SK-N-SH treated with all-trans-retinoic acid at 6 μM for 48 hours (cell line): ENCODE results near the gene AMBP.

ENCODE experiments used
- ARNTL ChIP-seq: fragments of 450-650 bp; formaldehyde crosslinking; IDR thresholded peaks from 2 replicates; pipeline ENCODE4 v1.5.0; 2020; ENCODE audit warnings: low read depth, mild to moderate bottlenecking, moderate library complexity, borderline replicate concordance
- ESRRG ChIP-seq: fragments of 250-450 bp; sonication (Bioruptor Pico); IDR thresholded peaks from 2 replicates; pipeline ENCODE4 v1.6.1; 2021; ENCODE audit warnings: mild to moderate bottlenecking
- OSR1 ChIP-seq: fragments of 250-450 bp; sonication (Bioruptor Pico); IDR thresholded peaks from 2 replicates; pipeline ENCODE4 v1.8.0; 2022; ENCODE audit warnings: moderate library complexity, mild to moderate bottlenecking, inconsistent platforms
- POU6F1 ChIP-seq: fragments of 250-450 bp; sonication (Bioruptor Pico); IDR thresholded peaks from 2 replicates; pipeline ENCODE4 v1.8.0; 2021; ENCODE audit warnings: low read depth, mild to moderate bottlenecking, moderate library complexity, borderline replicate concordance
- PPARA ChIP-seq: fragments of 250-450 bp; sonication (Bioruptor Pico); IDR thresholded peaks from 2 replicates; pipeline ENCODE4 v1.5.0; 2020; ENCODE audit warnings: mild to moderate bottlenecking, borderline replicate concordance
- ZFP3 ChIP-seq: fragments of 250-450 bp; sonication (Bioruptor Pico); IDR thresholded peaks from 2 replicates; pipeline ENCODE4 v1.5.0; 2020; ENCODE audit warnings: mild to moderate bottlenecking, moderate library complexity

- TF ChIP-seq ESRRG (no peak), POU6F1 (no peak), OSR1 (CRISPR knock-in tag) (no peak), PPARA (CRISPR knock-in tag) (no peak), ZFP3 (CRISPR knock-in tag) (no peak), ARNTL (CRISPR knock-in tag) (no peak)
Observed at GRCh38 chr9:114082017-114082762, 4.1 kb upstream of the AMBP start.
